Measurements from ENCODE around the gene ZBTB39. TPM values are rescaled to one million over a fixed set of nuclear protein-coding genes. Genes with fewer than 3 reads are reported as not detected.

ZBTB39 gene
- total and polyA plus RNA-seq, 2 of the 8 experiments (the other 6 are each of a cell fraction or from before 2014, with no cell fraction given) = 19.3 to 25.0 TPM

DNA sequence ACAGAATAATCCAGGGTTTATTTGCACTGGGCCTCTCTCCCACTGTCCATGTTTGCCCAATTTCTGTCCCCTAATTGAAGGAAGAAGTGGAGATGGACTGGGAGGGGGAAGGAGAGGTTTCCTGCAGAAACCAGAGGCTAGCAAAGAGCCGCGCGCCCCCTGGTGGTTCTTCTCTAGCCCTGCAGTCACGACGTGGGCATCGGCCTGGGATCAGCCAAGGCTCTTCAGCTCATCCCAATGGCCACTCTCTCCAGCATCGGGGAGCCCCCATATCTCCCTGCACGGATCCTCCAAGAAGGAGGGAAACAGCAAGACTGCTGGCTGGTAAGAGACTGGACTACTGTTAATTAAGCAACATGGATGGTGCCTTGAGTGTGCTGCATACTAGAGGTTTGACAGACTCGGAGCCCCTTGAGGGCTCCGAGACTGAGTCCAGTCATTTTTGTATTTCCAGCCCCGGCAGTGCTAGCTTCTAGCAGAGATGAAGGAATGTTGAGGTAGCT is 18.7 kb downstream of the ZBTB39 start (continued):
- TF ChIP-seq JUND (IDR thresholded peaks at IDR 0.05; ENCODE audit: low read length) = 0 out of 2 replicates have a peak, but pooled peaks have one; percentile 23

Data from H1 (cell line).